ENCODE measurements around the gene CYREN. TPM values are rescaled to one million over a fixed set of nuclear protein-coding genes. Genes with fewer than 3 reads are reported as not detected.

The CYREN gene
- total RNA-seq, 1 donor from 2014 or later = 26.9 TPM

- Histone ChIP-seq H3K27me3 (no peaks in the 10 kb centered on the region), H3F3A (ENCODE audit: low read depth) (no peaks in the 10 kb centered on the region), H3K27ac (no peak overlapping the region), H3K79me2 (ENCODE audit: low read depth) (no peaks in the 10 kb centered on the region), H3K4me2 (no peak overlapping the region), H3K36me3 (no peaks in the 10 kb centered on the region), H3K4me3 (no peak overlapping the region), H3K9ac (no peak overlapping the region), H3K4me1 (no peaks in the 10 kb centered on the region), H2AFZ (replicated peaks) (no peak overlapping the region), H3K9me3 (ENCODE audit: low read depth) (peaks cover 15% of the 10 kb centered on the region), H4K20me1 (ENCODE audit: low read depth) (no peaks in the 10 kb centered on the region)
- no peak overlapping the region for H3K27ac Mint-ChIP-seq
- TF ChIP-seq EZH2phosphoT487 (IDR thresholded peaks at IDR 0.05) = no peak
- TF ChIP-seq CTCF (IDR thresholded peaks at IDR 0.05) = no peak
- TF ChIP-seq EZH2 (IDR thresholded peaks at IDR 0.05) = no peak
- no peak for DNase-seq (ENCODE audit: low spot score)
- peaks cover 39% of the 10 kb centered on the region for H3K36me3 Mint-ChIP-seq
- peaks cover 2% of the 10 kb centered on the region for H3K4me1 Mint-ChIP-seq
- H3K27me3 Mint-ChIP-seq (ENCODE audit: insufficient read depth, low read depth) = peaks cover 6% of the 10 kb centered on the region
- H3K9me3 Mint-ChIP-seq = peaks cover 44% of the 10 kb centered on the region
- no peak overlapping the region for H3K4me3 Mint-ChIP-seq
Observed at GRCh38 chr7:135158874-135159273, 11.6 kb downstream of the CYREN start.

- H3K9me3 Mint-ChIP-seq = peaks cover 44% of the 10 kb centered on the region
- no peak overlapping the region for H3K27ac ChIP-seq
- H3K27me3 ChIP-seq = no peaks in the 10 kb centered on the region
Observed at GRCh38 chr7:135158141-135158655, 12.3 kb downstream of the CYREN start.

GRCh38 chr7:135156290-135156689 lies 14.2 kb downstream of the CYREN start:
- Histone ChIP-seq H3K4me1 (no peaks in the 10 kb centered on the region), H3K27ac (no peak overlapping the region), H4K20me1 (ENCODE audit: low read depth) (no peaks in the 10 kb centered on the region), H3K4me2 (no peak overlapping the region), H3K9ac (no peak overlapping the region), H3K79me2 (ENCODE audit: low read depth) (no peaks in the 10 kb centered on the region), H2AFZ (replicated peaks) (no peak overlapping the region), H3K9me3 (ENCODE audit: low read depth) (peaks cover 7% of the 10 kb centered on the region), H3K27me3 (no peaks in the 10 kb centered on the region), H3K4me3 (no peak overlapping the region), H3F3A (ENCODE audit: low read depth) (no peaks in the 10 kb centered on the region), H3K36me3 (no peaks in the 10 kb centered on the region)
- Mint-ChIP-seq H3K27ac (no peak overlapping the region), H3K36me3 (peaks cover 28% of the 10 kb centered on the region), H3K4me1 (peaks cover 2% of the 10 kb centered on the region), H3K9me3 (peaks cover 44% of the 10 kb centered on the region), H3K27me3 (ENCODE audit: insufficient read depth, low read depth) (no peaks in the 10 kb centered on the region), H3K4me3 (no peak overlapping the region)
- no peak for DNase-seq (ENCODE audit: low spot score)
- TF ChIP-seq CTCF (IDR thresholded peaks at IDR 0.05) (no peak), EZH2 (IDR thresholded peaks at IDR 0.05) (no peak), EZH2phosphoT487 (IDR thresholded peaks at IDR 0.05) (no peak)

More at GRCh38 chr7:135158141-135158655, 12.3 kb downstream of the CYREN start:
- Mint-ChIP-seq H3K27me3 (ENCODE audit: insufficient read depth, low read depth) (peaks cover 6% of the 10 kb centered on the region), H3K27ac (no peak overlapping the region), H3K36me3 (peaks cover 36% of the 10 kb centered on the region), H3K4me1 (peaks cover 2% of the 10 kb centered on the region), H3K4me3 (no peak overlapping the region)
- DNase-seq (ENCODE audit: low spot score) = no peak
- H4K20me1 ChIP-seq (ENCODE audit: low read depth) = no peaks in the 10 kb centered on the region
- H3K36me3 ChIP-seq = no peaks in the 10 kb centered on the region
- peaks cover 15% of the 10 kb centered on the region for H3K9me3 ChIP-seq (ENCODE audit: low read depth)
- no peaks in the 10 kb centered on the region for H3F3A ChIP-seq (ENCODE audit: low read depth)
- no peaks in the 10 kb centered on the region for H3K79me2 ChIP-seq (ENCODE audit: low read depth)
- H2AFZ ChIP-seq (replicated peaks) = no peak overlapping the region
- TF ChIP-seq EZH2 (IDR thresholded peaks at IDR 0.05) = no peak
- TF ChIP-seq CTCF (IDR thresholded peaks at IDR 0.05) = no peak
- TF ChIP-seq EZH2phosphoT487 (IDR thresholded peaks at IDR 0.05) = no peak
- H3K9ac ChIP-seq = no peak overlapping the region
- H3K4me1 ChIP-seq = no peaks in the 10 kb centered on the region
- no peak overlapping the region for H3K4me2 ChIP-seq
- no peak overlapping the region for H3K4me3 ChIP-seq

Data from neural progenitor cell (in vitro differentiated cells).